Measurements from ENCODE around the gene TBC1D22A.

DNA sequence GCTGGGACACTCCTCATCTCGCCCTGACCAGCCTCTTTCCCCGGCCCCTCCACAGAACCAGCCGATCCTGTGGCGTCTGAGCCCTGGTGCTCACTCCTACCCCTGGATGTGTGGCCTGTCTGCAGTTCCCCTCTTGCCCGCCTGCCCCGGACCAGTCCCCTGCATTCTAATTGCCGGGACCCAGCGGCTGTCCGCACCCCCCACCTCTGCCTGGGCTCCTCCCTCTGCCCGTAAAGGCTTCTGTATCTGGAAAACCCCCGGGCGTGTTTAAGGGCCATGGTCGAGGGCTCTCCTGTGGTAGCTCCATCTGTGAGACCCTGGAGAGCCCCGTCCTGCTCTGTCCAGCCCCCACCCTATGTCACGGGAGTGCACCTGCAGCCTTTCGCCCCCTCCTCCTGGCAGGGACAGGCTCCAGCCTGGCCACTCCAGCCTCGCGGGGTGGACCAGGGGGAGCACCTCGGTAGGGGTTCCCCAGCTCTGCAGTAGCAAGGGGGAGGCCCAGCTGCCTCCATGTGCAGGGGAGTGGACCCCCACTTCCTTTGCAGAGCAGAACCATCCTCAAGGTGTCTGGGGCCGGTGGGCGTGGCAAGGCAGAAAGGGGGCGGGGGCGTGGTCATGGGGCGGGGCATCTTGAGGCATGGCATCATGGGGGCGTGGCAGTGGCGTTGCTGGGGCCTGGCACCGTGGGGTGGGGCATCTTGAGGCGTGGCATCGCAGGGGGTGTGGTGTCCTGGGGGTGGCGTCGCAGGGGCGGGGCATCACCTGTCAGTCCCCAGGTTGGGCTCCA is 430.4 kb downstream of the TBC1D22A start:
- TF ChIP-seq, protein P1, sequence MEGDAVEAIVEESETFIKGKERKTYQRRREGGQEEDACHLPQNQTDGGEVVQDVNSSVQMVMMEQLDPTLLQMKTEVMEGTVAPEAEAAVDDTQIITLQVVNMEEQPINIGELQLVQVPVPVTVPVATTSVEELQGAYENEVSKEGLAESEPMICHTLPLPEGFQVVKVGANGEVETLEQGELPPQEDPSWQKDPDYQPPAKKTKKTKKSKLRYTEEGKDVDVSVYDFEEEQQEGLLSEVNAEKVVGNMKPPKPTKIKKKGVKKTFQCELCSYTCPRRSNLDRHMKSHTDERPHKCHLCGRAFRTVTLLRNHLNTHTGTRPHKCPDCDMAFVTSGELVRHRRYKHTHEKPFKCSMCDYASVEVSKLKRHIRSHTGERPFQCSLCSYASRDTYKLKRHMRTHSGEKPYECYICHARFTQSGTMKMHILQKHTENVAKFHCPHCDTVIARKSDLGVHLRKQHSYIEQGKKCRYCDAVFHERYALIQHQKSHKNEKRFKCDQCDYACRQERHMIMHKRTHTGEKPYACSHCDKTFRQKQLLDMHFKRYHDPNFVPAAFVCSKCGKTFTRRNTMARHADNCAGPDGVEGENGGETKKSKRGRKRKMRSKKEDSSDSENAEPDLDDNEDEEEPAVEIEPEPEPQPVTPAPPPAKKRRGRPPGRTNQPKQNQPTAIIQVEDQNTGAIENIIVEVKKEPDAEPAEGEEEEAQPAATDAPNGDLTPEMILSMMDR (IDR thresholded peaks at IDR 0.05), result no peak
- no peak for TF ChIP-seq EP300 (IDR thresholded peaks at IDR 0.05)
- no peak for TF ChIP-seq POLR2A (IDR thresholded peaks at IDR 0.05)
- TF ChIP-seq POLR2AphosphoS5 (IDR thresholded peaks at IDR 0.05), result no peak

All from gastroesophageal sphincter (tissue), 3 donors.